Effector memory CD4-positive, alpha-beta T cell (primary cell): ENCODE results near the gene MAP3K5.

ENCODE experiments used
- DNase-seq, 3 donors: peaks; one replicate each; pipeline ENCODE4 v3.0.0-alpha.2; 2020
- H3K27ac ChIP-seq: 2 replicates; pipeline ENCODE4 v1.7.0; 2013; ENCODE audit warnings: mild to moderate bottlenecking, low read length, moderate library complexity; ENCODE audit not compliant: insufficient read depth, poor library complexity, severe bottlenecking
- H3K27me3 ChIP-seq: replicated peaks from 2 replicates; pipeline ENCODE4 v1.7.0; 2013; ENCODE audit warnings: mild to moderate bottlenecking, low read length; ENCODE audit not compliant: insufficient read depth, control insufficient read depth, poor library complexity, severe bottlenecking
- H3K36me3 ChIP-seq: 2 replicates; pipeline ENCODE4 v1.7.0; 2013; ENCODE audit warnings: mild to moderate bottlenecking, low read length, moderate library complexity; ENCODE audit not compliant: control insufficient read depth, insufficient read depth
- H3K4me1 ChIP-seq: 2 replicates; pipeline ENCODE4 v1.7.0; 2013; ENCODE audit warnings: low read length, mild to moderate bottlenecking; ENCODE audit not compliant: control insufficient read depth, insufficient read depth, poor library complexity, severe bottlenecking
- H3K4me3 ChIP-seq: 2 replicates; pipeline ENCODE4 v1.7.0; 2013; ENCODE audit warnings: low read length, low read depth, mild to moderate bottlenecking; ENCODE audit not compliant: insufficient read depth, poor library complexity, severe bottlenecking
- H3K9me3 ChIP-seq: 2 replicates; pipeline ENCODE4 v1.7.0; 2013; ENCODE audit warnings: mild to moderate bottlenecking, low read length, moderate library complexity; ENCODE audit not compliant: control insufficient read depth

Gene MAP3K5

DNA sequence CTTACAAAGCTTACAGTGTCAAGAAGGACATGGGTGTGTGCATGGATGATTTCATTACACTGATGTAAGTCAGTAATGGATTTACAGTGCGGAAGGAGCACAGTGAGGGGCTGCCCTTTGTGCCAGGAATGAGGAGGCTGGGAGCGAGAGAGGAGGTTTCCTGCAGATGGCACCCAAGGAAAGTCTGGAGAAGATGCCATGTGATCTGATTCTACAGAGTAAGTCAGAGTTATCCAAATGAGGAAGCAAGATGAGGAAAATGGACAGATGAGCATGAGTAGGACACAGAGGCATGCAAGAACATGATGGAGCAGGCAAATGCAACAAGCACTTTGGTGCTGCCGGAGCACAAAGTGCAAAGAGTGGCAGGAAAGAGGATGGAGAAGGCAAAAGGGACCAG lies 271.8 kb downstream of the MAP3K5 start:
- Histone ChIP-seq H3K27me3 (no peaks in the 10 kb centered on the region), H3K4me3 (no peak overlapping the region), H3K4me1 (no peaks in the 10 kb centered on the region), H3K27ac (no peak overlapping the region), H3K36me3 (no peaks in the 10 kb centered on the region), H3K9me3 (no peaks in the 10 kb centered on the region)
- no peak for DNase-seq

DNA sequence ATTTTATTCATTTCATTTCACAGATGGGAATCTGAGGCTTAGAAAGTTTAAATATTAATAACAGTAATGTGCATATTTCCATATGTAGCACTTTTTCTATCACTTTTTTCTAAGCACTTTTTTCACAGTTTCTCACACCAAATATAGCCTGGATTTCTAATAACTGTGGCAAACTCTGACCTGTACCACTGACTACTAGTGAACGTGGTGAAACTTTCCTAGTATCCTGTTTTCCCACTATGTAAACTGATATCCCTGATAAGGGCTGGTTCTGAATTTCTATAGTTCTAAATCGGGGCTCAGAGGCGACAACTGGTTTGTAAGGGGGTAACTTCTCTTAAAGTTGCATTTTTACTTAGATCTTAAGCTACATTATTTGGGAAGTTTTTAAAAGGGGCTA lies 274.7 kb downstream of the MAP3K5 start:
- DNase-seq: no peak
- Histone ChIP-seq H3K4me1 (no peaks in the 10 kb centered on the region), H3K9me3 (no peaks in the 10 kb centered on the region), H3K4me3 (no peak overlapping the region), H3K27me3 (no peaks in the 10 kb centered on the region), H3K36me3 (no peaks in the 10 kb centered on the region), H3K27ac (no peak overlapping the region)

DNA sequence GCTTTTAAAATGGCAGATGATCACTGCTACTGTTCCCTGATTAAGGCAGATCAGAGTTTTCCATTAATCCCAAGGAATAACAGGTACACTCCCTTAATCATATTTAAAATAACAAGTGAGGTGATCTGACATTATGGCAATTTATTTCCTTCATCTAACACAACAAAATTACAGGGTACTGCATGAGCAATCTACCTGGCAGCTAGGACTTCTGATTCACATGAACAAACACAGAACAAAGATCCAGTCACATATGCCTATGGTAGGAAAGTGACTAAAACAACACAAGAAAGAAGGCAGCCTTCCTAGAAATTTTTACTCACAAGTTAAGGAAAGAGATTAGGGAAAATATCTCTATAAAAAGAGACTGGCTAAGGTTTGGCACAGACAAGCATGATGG lies 275.3 kb downstream of the MAP3K5 start:
- H3K4me3 ChIP-seq: no peak overlapping the region
- no peaks in the 10 kb centered on the region for H3K9me3 ChIP-seq
- H3K27me3 ChIP-seq: no peaks in the 10 kb centered on the region
- no peaks in the 10 kb centered on the region for H3K36me3 ChIP-seq
- H3K4me1 ChIP-seq: no peaks in the 10 kb centered on the region
- no peak for DNase-seq
- H3K27ac ChIP-seq: no peak overlapping the region

DNA sequence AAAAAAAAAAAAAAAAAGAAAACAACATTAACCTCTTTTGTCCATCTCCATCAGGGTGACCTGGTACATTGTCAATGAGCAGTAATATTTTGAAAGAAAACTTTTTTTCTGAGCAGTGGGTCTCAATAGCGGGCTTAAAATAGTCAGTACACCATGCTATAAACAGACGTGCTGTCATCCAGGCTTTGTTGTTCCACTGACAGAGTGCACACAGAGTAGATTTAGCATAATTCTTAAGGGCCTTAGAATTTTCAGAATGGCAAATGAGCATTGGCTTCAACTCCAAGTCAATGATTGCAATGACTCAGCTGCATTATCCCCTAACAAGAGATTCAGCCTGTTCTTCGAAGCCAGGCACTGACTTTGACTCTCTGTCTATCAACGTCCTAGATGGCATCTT lies 277.7 kb downstream of the MAP3K5 start:
- H3K36me3 ChIP-seq: no peaks in the 10 kb centered on the region
- H3K27me3 ChIP-seq: no peaks in the 10 kb centered on the region
- DNase-seq: no peak
- no peak overlapping the region for H3K27ac ChIP-seq
- H3K9me3 ChIP-seq: no peaks in the 10 kb centered on the region
- H3K4me1 ChIP-seq: no peaks in the 10 kb centered on the region
- H3K4me3 ChIP-seq: no peak overlapping the region

DNA sequence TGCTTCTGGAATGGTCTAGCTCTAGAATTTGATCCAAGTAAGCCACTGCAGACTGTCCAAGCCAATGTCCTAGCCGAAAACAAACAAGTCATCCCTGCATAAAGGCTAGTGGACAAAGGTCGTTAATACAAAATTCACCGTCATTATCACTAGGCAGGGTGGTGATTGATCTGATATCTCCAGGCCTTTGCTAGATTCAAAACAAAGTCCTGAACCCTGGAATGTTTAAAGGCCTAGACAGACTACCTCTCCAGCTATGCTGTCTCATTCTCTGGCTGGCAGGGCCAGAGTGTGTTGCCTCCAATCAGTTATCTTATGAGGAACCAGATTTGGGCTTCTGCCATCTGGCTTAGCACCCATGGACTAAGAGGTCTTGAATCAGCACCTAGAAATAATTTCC lies 280.4 kb downstream of the MAP3K5 start:
- H3K9me3 ChIP-seq: no peaks in the 10 kb centered on the region
- no peak overlapping the region for H3K4me3 ChIP-seq
- H3K27me3 ChIP-seq: no peaks in the 10 kb centered on the region
- no peak overlapping the region for H3K27ac ChIP-seq
- no peaks in the 10 kb centered on the region for H3K36me3 ChIP-seq
- no peak for DNase-seq
- H3K4me1 ChIP-seq: no peaks in the 10 kb centered on the region

DNA sequence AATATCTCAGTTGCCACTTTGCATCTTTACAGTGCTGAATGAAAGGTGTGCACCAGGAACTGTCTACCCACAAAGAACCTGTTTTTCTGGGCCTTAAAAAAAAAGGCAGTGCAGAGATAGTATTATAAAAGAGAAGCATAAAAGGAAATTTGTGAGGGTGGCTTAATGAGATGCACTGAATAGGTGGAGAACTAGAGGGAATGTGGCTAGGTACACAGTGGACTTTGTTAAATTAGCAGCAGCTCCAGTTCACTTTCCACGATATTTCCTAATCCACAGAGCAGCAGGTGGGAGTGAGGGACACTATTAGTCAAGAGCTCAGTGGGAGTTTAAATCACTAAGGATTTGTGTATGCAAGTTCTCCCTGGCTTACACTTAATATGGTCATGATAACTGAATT lies 280.9 kb downstream of the MAP3K5 start:
- no peak overlapping the region for H3K4me3 ChIP-seq
- no peaks in the 10 kb centered on the region for H3K36me3 ChIP-seq
- no peak for DNase-seq
- no peaks in the 10 kb centered on the region for H3K9me3 ChIP-seq
- H3K27ac ChIP-seq: no peak overlapping the region
- no peaks in the 10 kb centered on the region for H3K27me3 ChIP-seq
- H3K4me1 ChIP-seq: no peaks in the 10 kb centered on the region

DNA sequence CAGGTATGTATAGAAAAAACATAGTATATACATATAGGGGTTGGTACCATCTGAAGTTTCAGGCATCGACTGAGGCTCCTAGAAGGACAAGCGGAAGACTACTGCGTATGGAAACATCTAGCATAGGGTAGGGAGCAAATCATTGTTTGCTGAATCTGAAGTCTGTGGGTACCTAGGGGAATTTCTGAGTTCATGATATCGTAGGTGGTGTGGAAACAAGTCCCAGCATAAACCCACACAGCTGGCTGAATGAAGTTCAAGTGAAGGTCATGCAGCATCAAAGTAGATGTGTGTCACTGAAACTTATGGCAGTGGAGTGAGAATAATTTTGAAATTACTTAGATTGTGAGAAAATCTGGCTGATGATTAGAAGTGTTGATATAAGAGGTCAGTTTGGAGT lies 281.5 kb downstream of the MAP3K5 start:
- no peaks in the 10 kb centered on the region for H3K27me3 ChIP-seq
- H3K9me3 ChIP-seq: no peaks in the 10 kb centered on the region
- no peak overlapping the region for H3K27ac ChIP-seq
- no peak overlapping the region for H3K4me3 ChIP-seq
- H3K36me3 ChIP-seq: no peaks in the 10 kb centered on the region
- no peak for DNase-seq
- no peaks in the 10 kb centered on the region for H3K4me1 ChIP-seq

DNA sequence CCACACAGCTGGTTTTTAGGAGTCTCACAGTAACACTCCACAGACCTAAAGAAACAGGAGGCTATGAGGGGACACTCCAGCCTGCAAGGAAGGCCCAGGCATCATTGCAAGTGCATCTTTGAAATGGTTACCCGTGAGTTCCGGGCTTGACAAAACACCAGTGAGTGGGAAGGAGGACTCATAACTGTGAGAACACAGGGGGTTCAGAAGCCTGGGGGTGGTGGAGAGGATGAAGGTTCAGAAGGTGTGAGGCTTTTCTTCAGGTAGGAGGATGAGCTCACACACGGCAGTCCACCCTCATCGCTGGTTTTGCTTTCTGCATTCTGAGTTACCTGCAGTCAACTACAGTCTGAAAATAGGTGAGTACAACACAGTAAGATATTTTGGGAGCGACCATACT lies 282.0 kb downstream of the MAP3K5 start:
- Histone ChIP-seq H3K27ac (no peak overlapping the region), H3K4me3 (no peak overlapping the region), H3K4me1 (no peaks in the 10 kb centered on the region), H3K36me3 (no peaks in the 10 kb centered on the region), H3K9me3 (no peaks in the 10 kb centered on the region), H3K27me3 (no peaks in the 10 kb centered on the region)
- DNase-seq: no peak

DNA sequence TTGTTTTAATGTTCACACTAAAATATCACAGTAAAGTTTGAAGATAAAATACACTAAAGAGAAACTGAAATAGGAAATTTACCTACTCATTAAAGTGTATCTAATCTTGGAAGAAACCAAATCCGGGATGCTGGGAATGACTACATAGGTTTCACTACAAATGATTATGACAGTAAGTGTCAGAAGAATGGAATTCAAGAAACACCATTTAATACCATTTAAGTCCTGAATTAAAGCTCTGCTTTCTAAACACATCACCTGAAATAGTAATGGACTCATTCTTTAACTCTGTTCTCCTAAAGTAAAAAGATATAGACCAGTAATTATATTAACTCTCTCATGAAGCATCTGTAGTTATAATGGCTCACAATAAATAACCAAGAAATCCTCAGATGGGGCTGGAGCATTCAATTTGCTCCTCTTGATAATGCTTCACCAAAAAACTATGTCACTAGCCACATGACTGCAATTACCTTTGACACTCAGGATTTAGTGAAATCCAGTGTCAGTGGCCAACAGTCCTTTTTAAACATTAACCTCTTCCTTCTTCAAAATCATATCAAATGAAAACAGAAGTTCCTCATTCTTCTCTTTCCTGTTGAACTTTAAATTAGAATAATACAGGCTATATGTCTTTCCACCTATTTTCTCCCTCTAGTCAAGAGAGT lies 283.4 kb downstream of the MAP3K5 start:
- Histone ChIP-seq H3K27me3 (no peaks in the 10 kb centered on the region), H3K36me3 (no peaks in the 10 kb centered on the region), H3K9me3 (no peaks in the 10 kb centered on the region), H3K27ac (no peak overlapping the region), H3K4me3 (no peak overlapping the region), H3K4me1 (no peaks in the 10 kb centered on the region)
- no peak for DNase-seq
